Muscle layer of colon (tissue), 2 donors: ENCODE measurements around the gene RPP25L.

Experiments
- H3K27ac ChIP-seq: one replicate; pipeline ENCODE4 v1.7.0; 2013; ENCODE audit warnings: low read depth, mild to moderate bottlenecking, low read length, moderate library complexity
- H3K27me3 ChIP-seq, 2 donors: one replicate each; pipeline ENCODE4 v1.7.0; 2013; ENCODE audit warnings: low read length in 2 of 2, mild to moderate bottlenecking in 2 of 2; ENCODE audit not compliant: insufficient read depth in 2 of 2, control insufficient read depth in 1 of 2
- H3K36me3 ChIP-seq: one replicate; pipeline ENCODE4 v1.7.0; 2013; ENCODE audit warnings: mild to moderate bottlenecking, low read length; ENCODE audit not compliant: insufficient read depth
- H3K4me1 ChIP-seq: one replicate; pipeline ENCODE4 v1.7.0; 2013; ENCODE audit warnings: mild to moderate bottlenecking, low read length; ENCODE audit not compliant: insufficient read depth
- H3K4me3 ChIP-seq, 2 donors: one replicate each; pipeline ENCODE4 v1.7.0; 2013; ENCODE audit warnings: low read length in 2 of 2, low read depth in 1 of 2, mild to moderate bottlenecking in 1 of 2, moderate library complexity in 1 of 2
- H3K9ac ChIP-seq: one replicate; pipeline ENCODE4 v1.7.0; 2013; ENCODE audit warnings: low read length
- H3K9me3 ChIP-seq: one replicate; pipeline ENCODE4 v1.7.0; 2013; ENCODE audit warnings: mild to moderate bottlenecking, low read length
- donor health status: abdominal sarcoma.
- donor health status: Adenocarcinoma of cecum.

The RPP25L gene

DNA sequence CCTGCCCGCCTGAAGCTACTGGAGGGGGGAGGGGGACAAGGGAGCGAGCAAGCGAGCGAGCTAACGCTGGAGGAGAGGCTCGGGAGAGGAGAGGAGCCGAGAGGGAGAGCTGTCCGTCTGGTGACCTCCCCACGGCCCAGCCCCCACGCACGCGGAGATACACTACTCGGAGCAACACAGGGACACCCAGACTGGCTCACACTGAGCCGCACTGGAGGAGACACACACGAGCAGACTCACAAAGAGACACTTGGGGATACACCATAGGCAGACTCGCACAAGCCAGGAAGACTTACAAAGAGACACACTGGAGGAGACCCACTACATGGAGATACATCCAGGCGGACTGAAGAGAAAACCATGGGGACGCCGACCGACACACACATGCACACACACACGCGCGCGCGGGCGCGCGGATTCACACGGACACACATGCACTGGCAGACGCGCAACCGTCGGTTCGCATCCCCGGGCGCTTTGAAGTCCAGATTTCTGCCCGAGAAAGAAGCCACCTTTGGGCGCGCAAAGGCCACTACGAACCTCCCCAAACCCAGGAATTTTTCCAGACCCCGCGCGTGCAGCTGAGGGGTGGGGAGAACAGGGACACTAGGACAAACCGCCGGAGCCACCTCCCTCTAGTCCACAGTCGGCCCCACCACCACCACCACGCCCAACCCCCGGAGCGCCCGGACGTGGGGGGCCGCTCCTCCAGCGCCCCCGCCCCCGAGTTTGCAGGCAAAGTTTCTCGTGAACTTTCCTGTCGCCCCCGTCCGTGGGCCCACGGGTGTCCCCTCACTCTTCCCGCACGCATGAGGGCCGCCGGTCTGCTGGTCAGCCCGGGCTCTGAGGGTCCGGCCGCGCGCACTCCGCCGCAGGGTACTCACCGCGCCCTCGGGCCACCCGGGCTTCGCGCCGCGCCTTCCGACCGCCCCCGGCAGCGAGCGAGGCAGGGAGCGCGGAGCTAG is 22.9 kb downstream of the RPP25L start:
- no peak overlapping the region for H3K27ac ChIP-seq
- H3K4me3 ChIP-seq: peak overlapping the region; percentile 21 to 37
- H3K9me3 ChIP-seq: no peaks in the 10 kb centered on the region
- H3K36me3 ChIP-seq: no peaks in the 10 kb centered on the region
- H3K27me3 ChIP-seq: peaks cover 26 to 63% of the 10 kb centered on the region in 2 donors
- H3K9ac ChIP-seq: no peak overlapping the region
- peaks cover 17% of the 10 kb centered on the region for H3K4me1 ChIP-seq

- Histone ChIP-seq H3K27ac (no peak overlapping the region), H3K9ac (no peak overlapping the region), H3K27me3 (peaks cover 26 to 70% of the 10 kb centered on the region in 2 donors)
These were observed 24.6 kb downstream of the RPP25L start for GRCh38 chr9:34587271-34587670.

GRCh38 chr9:34585946-34586669 is 25.8 kb downstream of the RPP25L start:
- Histone ChIP-seq H3K9me3 (no peaks in the 10 kb centered on the region), H3K4me1 (peaks cover 10% of the 10 kb centered on the region), H3K36me3 (no peaks in the 10 kb centered on the region), H3K4me3 (no peak overlapping the region), H3K27ac (no peak overlapping the region), H3K27me3 (peaks cover 26 to 65% of the 10 kb centered on the region in 2 donors), H3K9ac (no peak overlapping the region)

More at GRCh38 chr9:34587271-34587670, 24.6 kb downstream of the RPP25L start:
- Histone ChIP-seq H3K36me3 (no peaks in the 10 kb centered on the region), H3K4me1 (peaks cover 10% of the 10 kb centered on the region), H3K9me3 (no peaks in the 10 kb centered on the region), H3K4me3 (no peak overlapping the region)

GRCh38 chr9:34584970-34585369 is 26.9 kb downstream of the RPP25L start:
- Histone ChIP-seq H3K4me1 (peaks cover 10% of the 10 kb centered on the region), H3K27me3 (peaks cover 26 to 67% of the 10 kb centered on the region in 2 donors), H3K27ac (no peak overlapping the region), H3K9me3 (no peaks in the 10 kb centered on the region), H3K9ac (no peak overlapping the region), H3K36me3 (no peaks in the 10 kb centered on the region), H3K4me3 (no peak overlapping the region)

GRCh38 chr9:34582787-34583186 is 29.1 kb downstream of the RPP25L start:
- Histone ChIP-seq H3K27ac (no peak overlapping the region), H3K9me3 (no peaks in the 10 kb centered on the region), H3K36me3 (no peaks in the 10 kb centered on the region), H3K9ac (no peak overlapping the region), H3K27me3 (peaks cover 26 to 73% of the 10 kb centered on the region in 2 donors), H3K4me3 (no peak overlapping the region), H3K4me1 (peaks cover 4% of the 10 kb centered on the region)

DNA sequence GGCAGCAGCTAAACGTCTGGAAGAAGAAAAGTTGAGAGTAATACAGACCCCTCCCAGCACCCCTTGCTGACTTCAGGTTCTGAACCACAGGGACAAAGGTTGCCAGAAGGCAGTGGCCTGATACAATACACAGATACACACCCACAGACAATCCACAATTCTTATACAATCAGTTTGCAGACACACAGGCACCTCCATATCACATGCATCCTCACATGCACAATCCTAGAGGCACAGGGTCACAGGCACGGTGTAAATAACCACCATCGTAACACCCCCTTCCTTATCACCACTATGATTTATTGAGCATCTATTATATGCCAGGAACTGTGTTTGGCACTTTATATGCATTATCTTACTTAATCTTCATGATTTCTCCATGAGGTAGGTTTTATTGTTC is 30.6 kb downstream of the RPP25L start:
- no peaks in the 10 kb centered on the region for H3K9me3 ChIP-seq
- H3K27ac ChIP-seq: no peak overlapping the region
- H3K36me3 ChIP-seq: no peaks in the 10 kb centered on the region
- H3K4me3 ChIP-seq: no peak overlapping the region
- H3K9ac ChIP-seq: no peak overlapping the region
- peaks cover 4% of the 10 kb centered on the region for H3K4me1 ChIP-seq
- peaks cover 28 to 68% of the 10 kb centered on the region in 2 donors for H3K27me3 ChIP-seq

- Histone ChIP-seq H3K9ac (no peak overlapping the region), H3K4me3 (no peak overlapping the region), H3K36me3 (no peaks in the 10 kb centered on the region), H3K9me3 (no peaks in the 10 kb centered on the region), H3K4me1 (peaks cover 4% of the 10 kb centered on the region), H3K27me3 (peaks cover 28 to 58% of the 10 kb centered on the region in 2 donors), H3K27ac (no peak overlapping the region)
These were observed 31.5 kb downstream of the RPP25L start for GRCh38 chr9:34580358-34580757.

DNA sequence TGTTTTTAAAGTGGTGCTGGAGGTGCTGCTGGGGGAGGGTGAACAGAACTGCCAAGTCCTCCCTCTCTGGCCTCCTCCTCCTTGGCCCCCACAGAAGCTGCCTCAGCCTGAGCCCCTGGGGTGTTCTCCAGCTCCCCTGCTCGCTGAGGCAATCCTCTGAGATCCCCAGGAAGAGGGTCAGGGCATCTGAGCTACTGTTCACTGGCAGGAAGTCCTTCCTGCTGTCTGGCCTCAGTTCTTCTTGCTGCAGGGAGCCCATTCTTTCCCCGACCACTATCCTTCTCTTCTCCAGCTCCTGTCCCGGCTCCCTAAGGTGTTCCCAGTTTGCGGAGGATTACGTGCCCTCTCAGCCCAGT is 32.1 kb downstream of the RPP25L start:
- no peak overlapping the region for H3K27ac ChIP-seq
- H3K36me3 ChIP-seq: no peaks in the 10 kb centered on the region

GRCh38 chr9:34579104-34579807 is 32.6 kb downstream of the RPP25L start:
- no peak overlapping the region for H3K27ac ChIP-seq
- H3K9me3 ChIP-seq: no peaks in the 10 kb centered on the region
- no peak overlapping the region for H3K4me3 ChIP-seq
- peaks cover 20 to 47% of the 10 kb centered on the region in 2 donors for H3K27me3 ChIP-seq
- no peaks in the 10 kb centered on the region for H3K36me3 ChIP-seq
- peaks cover 4% of the 10 kb centered on the region for H3K4me1 ChIP-seq
- no peak overlapping the region for H3K9ac ChIP-seq

More for the DNA sequence above, 32.1 kb downstream of the RPP25L start:
- Histone ChIP-seq H3K27me3 (peaks cover 25 to 53% of the 10 kb centered on the region in 2 donors), H3K9ac (no peak overlapping the region), H3K9me3 (no peaks in the 10 kb centered on the region), H3K4me1 (peaks cover 4% of the 10 kb centered on the region), H3K4me3 (no peak overlapping the region)

DNA sequence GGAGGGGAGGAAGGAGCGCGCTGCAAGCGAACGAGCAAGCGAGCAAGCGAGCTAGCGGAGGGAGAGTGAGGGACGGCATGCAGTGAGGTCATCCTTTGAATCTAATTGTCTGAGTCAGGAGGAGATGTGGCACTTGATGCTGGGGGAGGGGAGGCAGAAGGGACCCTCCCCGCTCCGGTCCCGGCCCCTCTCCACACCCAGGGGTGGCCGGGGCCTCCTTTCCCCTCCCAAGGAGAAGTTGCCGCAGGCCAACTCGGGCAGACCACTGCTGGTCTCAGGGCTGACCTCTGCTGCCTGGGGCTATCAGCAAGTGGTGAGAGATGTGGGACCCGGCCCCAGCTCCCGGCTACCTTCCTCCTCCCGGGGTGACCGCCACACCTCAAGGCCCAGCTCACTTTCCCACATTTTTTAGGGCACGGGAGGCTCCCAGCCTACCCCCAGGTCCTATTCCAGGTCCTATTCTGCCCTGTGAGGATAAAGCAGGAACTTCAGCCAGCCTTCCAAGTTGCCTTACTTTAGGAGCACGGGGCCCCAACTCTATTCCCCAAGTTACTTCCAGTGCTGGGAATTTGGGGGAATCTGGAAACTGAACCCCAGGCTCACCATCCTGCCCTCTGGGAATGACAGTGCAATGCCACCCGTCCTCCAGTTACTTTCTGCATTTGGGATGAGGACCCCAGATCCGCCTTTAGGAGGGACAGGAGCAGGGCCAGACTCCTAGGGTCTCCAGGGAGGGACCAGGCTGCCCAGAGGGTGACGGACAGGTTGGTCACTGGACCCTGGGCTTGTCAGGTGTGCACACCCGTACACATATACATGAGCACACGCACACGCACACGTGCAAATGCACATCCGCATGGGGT is 33.4 kb downstream of the RPP25L start:
- no peaks in the 10 kb centered on the region for H3K9me3 ChIP-seq
- peaks cover 4% of the 10 kb centered on the region for H3K4me1 ChIP-seq
- H3K36me3 ChIP-seq: no peaks in the 10 kb centered on the region
- no peak overlapping the region for H3K27ac ChIP-seq
- H3K9ac ChIP-seq: no peak overlapping the region
- H3K4me3 ChIP-seq: no peak overlapping the region
- H3K27me3 ChIP-seq: peaks cover 19 to 40% of the 10 kb centered on the region in 2 donors
